Activated naive CD4-positive, alpha-beta T cell treated with Interleukin-2 at 50 U/mL for 16 hours (primary cell): ENCODE measurements around the gene XRCC5.
"Not testable (repeated sequence)": the region's sequence is repeated elsewhere in the genome, so short reads cannot be mapped to it uniquely, and the experiment has no call there.

Experiments
- DNase-seq: peaks from one replicate; pipeline ENCODE4 v3.0.0-alpha.2; 2020

XRCC5 gene

DNA sequence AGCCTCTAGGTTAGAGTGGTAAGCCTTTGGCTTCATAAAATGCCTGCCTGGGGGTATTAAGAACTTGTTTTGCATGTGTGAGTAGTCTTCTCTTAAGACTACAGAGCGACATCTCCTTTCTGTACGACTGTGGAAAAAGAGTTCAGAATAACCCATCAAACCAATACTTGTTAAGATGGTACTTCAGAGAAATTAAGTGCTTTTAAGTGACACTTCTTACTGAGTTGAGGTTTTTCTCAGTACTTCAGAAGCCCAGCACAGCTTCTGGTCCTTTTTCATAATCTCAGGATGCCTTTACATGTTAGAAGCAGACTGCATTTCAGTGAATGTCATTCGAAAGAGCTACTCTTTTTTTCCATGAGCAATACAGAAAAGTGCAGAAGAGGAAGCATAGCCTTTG is 10.8 kb downstream of the XRCC5 start:
- no peak for DNase-seq

DNA sequence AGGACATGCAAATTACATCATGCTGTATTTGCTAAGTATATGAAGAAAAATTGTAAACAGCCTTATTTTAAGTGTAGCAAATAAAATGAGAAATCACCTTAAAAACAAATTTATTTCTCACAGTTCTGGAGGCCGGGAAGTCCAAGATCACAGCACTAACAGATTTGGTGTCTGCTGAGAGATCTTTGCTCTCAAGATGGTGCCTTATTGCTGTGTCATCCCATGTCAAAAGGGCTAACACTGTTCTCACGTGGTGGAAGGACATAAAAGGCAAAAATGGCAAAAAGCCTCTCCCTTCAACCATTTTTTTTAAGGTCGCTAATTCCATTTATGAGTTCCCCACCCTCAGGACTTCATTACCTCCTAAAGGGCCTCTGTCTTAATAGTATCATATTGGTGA is 12.1 kb downstream of the XRCC5 start:
- DNase-seq, result no peak

DNA sequence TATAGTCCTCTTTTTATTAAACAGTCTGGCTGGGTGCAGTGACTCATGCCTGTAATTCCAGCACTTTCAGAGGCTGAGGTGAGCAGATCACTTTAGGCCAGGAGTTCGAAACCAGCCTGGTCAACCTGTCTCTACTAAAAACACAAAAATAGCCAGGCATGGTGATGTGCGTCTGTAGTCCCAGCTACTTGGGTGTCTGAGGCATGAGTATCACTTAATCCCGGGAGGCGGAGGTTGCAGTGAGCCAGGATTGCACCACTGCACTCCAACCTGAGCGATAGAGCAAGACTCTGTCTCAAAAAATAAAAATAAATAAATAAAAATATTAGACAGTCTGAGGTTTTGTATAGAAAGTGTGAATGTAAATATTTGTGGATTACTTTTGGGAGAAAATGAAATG is 17.8 kb downstream of the XRCC5 start:
- DNase-seq, result no peak

DNA sequence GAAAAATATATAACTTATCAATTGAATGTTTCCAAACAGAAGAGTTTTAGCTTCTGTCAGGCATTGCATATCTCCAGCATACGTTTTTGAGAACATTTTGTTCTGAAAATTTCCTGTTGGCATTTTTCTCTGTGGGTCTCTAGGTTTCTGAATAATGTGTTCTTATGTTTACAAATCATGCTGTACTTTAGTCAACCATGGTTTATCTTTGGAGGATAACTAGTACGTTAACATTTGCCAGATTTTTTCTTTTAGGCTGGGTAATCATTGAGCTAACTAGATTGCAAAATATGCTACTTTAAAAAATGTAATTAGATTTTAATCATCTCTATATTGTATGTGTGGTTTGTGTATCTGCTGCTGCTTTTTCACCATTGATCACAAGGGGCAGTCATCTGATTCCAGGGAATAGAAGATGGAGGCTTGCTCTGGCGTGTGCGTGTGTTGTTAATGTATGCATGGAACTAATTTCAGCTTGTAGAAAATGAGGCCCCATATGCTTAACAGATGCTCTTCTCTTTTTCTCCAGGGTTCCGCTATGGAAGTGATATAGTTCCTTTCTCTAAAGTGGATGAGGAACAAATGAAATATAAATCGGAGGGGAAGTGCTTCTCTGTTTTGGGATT is 21.3 kb downstream of the XRCC5 start:
- DNase-seq, result no peak

DNA sequence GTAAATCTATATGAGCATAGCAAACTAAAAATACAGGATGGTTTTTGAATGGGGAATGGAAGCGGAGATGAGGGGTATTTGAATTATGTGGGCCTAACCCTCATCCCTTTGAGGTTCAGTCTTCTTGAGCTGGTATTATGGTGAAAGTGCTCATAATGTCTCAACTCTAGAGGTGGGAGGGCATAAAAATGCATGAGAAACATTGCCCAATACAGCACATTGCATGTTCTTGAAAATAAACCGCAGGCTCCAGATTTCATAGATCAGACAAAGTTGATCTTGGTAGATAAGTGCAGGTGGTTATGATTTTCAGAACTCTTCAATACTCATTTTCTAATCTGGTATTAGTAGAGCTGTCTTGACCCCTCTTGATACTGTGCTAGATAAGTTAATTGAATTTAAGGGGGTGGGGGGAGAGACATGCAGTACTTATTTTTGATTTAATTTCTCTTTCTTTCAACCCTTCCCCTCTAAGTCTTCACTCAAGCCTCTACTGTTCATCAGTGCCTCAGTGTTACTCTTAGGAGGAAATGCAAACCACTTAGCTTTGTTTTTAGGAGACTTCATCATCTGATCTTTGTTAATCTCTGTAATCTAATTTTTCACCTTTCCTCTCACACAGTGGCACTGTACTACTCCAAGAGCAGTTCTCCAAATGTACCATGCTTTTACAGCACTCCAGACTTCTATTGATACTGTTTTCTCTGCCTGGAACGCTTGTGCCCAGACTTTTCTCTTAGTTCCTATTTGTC is 22.2 kb downstream of the XRCC5 start:
- no peak for DNase-seq

DNA sequence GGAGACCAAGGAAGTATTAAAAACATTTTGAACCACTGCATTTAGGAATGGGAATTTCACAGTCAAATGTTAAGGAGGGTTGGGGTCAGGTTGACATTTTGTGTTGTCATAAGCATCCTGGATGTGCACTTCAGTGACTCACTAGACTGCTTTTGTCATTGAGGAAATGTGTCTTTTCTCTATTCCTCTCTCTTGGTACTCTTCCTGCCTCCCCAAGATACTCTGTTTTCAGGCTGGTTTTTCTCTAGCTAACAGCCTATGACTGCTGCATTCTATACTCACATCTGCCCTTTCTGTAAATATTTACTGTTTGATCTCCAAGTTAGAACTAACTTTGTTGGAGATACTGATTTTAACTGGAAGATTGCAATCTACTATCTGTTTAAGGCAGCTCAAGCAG is 23.4 kb downstream of the XRCC5 start:
- DNase-seq, result no peak

DNA sequence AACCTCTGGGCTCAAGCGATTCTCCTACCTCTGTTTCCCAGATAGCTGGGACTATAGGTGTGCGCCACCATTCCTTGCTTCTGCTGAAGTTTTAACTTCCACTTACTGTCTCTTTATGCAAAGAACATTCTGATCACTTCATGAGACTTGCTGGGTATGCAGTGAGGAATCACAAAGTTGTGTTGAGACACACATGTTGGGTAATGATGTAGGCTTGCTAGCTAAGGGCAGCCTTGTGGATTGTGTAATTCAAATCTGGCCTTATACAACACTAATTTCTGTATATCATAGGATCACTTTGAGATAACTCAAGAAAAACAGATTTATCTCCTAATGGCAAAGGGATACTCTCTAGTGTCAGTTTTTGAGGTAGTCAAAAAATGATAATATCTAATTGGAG is 24.2 kb downstream of the XRCC5 start:
- no peak for DNase-seq

DNA sequence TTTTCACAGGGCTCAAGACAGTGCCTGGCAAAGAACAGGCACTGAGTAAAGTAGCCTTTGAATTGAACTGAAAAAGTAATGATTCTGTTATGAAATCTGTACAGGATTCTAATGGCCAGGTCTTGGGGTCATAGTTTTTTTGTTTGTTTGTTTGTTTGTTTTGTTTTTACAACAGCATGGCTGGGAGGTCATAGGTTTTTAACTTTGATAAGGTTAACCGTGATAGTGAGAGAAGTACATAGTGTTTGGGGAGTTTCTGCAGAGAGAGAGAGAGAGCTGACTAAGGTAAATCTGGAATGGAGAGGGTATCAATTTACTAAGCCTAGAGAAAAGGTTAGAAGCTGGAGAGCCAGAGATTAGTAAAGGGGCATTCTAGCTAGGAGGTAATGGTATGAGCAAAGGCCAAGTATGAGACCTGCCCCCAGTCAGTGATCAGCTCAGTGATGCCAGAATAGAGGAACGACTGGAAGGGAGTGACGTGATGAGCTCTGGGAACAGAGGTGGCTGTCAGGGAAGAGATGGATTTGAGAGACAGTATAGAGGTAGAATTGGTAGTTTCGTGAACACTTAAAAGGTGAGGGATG is 25.9 kb downstream of the XRCC5 start:
- no peak for DNase-seq

DNA sequence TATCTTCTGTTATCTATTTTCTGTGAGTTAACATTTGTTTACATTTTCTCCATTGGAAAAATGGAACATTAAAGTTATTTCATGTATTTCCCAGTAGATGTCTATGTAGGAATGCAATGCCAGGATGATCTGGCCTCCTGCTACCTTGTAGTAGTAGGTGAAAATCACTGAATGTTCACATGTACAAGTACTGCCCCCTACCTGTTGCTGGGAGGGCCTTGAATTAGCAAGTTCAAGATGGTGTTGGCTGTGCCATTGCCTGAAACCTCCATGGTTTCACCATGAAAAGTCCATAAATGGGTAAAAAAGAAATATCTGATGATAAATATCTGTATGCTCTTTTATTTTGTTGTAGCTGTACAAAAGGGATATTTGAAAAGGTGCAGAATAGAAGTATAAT is 30.7 kb downstream of the XRCC5 start:
- peak; percentile 15 for DNase-seq

DNA sequence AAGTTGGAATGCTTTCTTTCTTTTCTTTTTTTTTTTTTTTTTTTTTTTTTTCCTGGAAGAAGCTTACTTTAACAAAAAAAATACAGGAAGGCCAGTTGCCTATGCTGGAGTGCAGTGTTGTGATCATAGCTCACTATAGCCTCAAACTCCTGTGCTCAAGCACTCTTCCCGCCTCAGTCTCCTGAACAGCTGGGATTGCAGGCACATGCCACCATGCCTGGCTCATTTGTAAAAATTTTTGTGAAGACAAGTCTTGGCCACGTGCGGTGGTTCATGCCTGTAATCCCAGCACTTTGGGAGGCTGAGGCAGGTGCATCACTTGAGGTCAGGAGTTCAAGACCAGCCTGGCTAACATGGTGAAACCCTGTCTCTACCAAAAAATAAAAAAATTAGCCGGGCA is 32.4 kb downstream of the XRCC5 start:
- DNase-seq, result not testable (repeated sequence)

DNA sequence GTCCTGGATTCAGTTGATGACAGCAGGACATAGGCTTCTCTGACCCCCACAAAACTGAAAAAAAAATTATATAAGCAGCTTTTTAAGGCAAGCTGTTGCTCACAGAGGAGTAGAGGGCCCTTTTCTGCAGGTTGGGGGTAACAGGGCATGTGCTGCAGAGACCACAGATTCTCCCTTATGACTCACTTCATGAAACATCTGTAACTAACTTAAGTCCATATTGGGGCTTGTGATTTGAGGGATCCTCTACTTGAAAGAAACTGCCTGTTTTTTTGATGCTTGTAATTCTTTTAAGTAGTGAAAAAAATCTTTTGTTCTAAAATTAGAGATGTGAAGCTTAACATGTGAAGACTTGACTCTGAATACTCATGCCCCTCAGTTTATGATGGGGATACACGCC is 33.4 kb downstream of the XRCC5 start:
- no peak for DNase-seq

DNA sequence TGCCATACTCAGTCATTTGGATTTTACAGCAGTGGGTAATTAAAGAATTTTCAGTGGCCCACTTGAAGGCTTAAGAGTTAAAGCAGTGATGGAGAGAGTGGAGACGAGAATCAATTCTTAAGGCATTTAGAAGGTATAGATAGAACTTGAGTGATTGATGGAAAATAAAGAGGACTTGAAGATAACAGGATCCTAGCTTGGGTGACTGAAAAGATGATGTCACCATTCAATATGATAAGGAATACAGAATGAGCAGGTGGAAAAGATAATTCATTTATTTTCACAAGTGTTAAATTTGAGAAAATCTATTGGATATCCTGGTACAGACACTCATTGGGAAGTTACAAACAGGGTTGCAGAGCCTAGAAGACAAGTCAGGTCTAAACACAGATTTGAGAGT is 35.2 kb downstream of the XRCC5 start:
- DNase-seq, result no peak

DNA sequence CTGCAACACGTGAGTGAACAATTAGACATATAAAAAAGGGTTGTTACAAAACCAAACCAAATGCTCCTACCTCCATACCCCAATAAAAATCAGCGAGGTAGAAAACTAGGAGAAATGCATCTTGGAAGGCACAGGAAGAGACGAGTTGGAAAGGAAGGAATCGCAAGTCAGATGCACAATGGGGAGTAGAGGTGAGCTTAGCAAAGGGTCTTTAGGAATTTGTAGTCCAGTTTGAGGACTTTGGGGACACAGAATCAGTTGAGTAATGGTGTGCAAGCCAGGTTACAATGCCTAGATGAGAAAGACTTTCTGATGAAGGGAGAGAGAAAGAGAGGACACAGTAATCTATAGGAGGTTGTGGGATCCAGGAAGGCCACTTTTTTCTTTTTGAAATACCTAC is 35.7 kb downstream of the XRCC5 start:
- no peak for DNase-seq

DNA sequence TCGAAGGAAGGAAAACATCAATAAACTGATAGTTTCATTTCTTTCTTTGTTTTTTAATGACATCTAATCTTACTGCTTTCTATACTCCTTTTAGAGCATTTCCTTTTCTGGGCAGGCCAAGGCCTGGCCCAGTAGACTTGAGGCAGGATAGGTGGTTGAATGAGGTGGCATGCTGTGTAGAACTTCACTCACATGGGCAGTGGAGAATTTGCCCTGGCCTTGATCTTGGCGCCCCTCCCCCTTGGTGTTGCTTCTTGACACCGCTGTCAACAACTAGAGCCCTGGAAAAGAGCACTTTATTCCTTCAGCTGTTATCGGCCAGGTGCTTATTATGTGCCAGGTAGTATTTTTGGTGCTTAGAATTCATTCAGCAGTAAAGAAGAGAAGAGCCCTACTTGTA is 37.4 kb downstream of the XRCC5 start:
- DNase-seq, result no peak

DNA sequence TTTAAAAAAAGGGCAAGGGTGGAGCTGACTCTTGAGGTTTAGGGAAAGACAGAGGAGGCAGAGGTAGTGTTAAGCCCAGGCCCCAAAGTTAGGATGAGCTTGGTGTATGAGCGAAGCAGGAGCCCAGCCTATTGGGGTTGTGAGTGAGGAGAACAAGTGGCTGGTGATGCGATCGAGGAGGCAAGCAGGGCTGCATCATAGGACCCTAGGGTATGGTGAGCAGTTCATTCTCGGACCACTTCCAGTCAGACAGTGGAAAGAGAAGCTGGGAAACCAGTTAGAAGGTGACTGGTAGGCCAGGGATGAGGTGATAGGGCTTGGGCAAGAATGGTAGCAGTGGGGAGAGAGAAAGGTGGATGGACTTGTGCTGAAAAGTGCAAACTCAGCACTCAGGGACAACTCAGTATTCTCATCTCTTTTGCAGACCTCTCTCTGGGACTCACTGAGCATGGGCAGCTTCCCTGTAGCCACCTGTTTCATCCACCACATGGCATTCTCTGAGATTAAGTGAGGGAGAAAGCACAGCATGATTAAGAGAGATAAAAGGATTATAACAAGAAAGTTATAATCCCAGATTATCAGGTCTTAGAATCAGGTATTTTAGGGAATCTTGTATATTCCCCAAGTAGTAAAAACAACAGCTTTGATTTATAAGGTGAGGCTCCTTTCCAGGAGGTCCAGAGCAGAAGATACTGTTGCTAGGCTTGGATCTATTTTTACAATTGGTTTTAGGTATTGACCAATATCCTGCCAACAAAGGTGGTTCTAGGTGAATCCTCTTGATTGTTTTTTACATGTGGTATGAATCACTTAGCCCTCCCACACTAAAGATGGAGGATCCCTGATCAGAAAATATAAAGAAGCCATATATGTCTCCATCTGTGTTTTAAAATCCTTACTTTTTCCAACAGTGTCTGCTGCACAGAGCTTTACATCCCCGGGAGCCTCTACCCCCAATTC is 38.3 kb downstream of the XRCC5 start:
- DNase-seq, result no peak

DNA sequence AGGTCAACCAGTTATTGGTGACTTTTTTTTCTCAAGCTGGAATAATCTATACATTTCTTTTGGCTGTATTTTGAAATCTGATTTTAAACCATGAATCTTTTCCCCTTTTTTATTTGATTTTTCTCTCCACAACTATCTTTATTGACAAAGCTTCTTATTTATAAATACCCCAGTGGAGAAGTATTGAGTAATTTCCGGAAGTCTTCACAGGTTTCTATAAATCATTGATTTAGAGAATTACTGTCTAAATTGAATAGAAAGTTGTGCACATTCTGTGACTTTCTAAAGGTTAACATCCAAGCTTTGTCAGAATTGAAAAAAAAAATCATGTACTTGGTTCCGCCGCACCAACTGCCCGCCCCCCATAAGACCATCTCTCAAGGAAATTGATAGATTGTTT is 39.8 kb downstream of the XRCC5 start:
- no peak for DNase-seq

DNA sequence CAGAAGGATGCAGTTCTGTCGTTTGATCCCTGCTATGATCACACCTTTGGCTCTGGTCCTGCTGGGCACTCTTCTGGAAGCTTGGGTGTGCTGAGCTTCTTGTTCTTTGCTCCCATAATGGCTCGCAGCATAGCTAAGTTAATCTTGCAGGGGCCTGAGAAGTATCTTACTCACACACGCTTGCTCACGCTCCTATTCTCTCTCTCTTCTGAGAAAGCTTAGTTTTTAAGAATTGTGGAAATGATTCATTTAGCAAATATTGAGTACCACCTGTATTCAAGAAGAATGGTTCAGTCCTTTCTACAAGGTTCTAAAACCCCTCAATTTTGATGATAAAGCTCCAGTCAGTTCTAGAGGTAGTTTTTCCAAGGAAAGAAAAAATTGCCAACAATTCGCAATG is 40.6 kb downstream of the XRCC5 start:
- no peak for DNase-seq

DNA sequence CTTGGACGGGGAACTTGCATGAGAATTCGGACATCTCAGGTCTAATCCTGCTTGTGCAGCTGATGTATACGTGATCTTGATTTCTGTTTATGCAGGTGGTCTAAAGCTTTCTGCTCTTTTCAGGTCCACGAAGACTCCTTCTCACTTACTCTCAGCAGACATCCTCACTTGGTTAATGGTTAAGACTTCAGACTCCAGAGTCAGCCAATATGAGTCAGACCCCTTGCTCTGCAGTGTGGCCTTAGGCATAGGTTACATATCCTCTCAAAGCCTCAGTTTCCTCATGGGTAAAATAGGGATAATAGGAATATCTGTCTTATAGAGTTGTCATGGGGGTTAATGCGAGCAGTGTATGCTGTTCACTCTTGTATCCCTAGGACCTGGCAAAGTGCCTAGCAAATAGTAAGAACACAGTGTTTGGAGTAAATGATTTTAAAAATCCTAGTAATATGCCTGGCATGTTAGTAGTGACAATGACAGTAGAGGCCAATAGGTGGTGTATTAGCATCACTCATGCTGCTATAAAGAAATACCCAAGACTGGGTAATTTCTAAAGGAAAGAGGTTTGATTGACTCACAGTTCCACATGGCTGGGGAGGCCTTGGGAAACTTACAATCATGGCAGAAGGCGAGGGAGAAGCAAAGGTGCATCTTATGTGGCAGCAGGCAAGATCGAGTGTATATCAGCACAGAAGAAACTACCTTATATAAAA is 42.3 kb downstream of the XRCC5 start:
- no peak for DNase-seq

DNA sequence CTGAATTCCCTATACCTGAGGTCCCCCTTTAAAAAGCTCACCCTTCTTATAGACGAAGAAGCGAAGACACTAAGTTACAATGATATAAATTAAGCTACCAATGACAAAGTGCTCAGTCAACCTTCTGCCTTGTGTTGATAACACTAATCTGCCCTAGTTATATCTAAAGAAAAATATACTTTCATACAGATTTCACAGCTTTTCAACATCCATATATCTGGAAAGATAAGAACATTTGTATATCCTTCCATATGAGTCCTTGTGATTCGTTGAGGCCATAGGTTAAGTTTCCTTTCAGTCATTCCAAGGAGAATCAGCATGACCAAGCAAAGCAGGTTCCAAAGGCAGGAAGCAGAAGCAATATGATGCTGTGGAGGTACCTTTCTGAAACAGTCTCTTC is 46.8 kb downstream of the XRCC5 start:
- no peak for DNase-seq

DNA sequence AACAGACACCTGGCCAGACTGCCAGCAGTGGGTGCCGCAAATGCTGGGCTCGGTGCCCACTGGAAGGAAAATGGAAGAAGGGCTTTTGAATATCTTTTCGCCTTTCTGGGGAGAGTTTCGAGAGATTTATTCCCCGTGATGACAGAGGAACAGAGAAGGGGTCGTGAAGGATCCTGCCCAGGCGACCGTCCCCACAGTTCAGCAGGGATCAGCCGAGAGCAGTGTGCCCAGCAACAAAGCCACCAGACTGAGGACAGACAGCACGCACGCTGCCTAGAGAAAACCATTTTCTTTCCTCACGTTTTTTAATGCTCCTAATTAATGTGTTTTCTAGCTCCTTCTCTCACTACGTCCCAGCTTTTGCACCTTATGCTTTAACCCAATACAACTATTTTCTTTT is 47.7 kb downstream of the XRCC5 start:
- no peak for DNase-seq

DNA sequence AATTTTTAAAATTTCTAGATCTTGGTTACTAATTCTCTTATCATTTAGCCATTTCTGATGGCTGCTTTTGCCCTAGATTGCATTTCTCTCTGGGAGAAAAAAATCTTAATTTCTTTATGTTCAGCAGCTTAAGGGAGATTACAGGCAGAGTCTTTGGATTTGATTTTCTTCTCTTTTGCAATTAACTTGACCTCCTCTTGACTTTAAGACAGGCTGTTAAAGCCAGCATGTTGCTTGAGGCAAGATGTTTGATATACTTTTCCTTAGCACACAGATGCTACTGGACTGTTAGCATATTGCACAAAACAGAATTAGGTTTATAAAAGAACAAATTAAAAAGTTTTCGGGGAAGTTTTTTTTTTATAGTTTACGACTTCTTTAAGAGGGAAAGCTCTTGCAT is 50.0 kb downstream of the XRCC5 start:
- no peak for DNase-seq

DNA sequence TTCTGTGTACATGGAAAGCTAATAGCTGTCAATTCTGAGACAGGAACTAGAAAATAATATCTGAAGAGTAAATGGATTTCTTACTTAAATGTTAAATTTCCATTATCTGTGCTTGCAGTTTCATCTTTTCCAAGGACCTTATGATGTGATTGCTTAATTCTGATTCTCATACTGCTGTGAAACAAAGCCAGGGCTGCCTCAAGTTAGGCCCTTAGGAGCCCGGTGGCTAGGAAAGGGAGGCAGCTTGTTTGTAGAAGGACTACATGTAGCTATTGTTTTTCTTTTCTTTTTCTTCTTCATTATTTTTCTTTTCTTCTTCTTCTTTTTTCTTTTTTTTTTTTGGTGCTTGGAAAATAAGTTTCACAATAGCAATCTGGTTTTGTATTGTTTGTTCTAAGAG is 50.5 kb downstream of the XRCC5 start:
- DNase-seq, result no peak

DNA sequence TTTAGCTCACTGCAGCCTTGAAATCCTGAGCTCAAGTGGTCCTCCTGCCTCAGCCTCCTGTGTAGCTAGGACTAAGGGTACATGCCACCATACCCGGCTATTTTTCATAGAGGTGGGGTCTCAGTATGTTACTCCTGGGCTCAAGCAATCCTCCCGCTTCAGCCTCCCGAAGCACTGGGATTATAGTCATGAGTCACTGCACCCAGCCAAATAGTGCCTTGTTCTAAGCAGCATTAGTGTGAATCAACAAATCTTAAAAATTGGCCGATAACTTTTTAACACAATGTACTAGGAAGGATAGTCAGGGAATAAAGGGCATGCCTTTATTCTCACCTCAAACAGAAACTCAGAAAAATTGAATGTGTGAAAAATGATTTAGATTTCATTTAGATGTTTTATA is 51.6 kb downstream of the XRCC5 start:
- DNase-seq, result no peak
